Panc1 (cell line): Measurements from ENCODE around the gene SLC6A2. TPM values are rescaled to one million over a fixed set of nuclear protein-coding genes. Genes with fewer than 3 reads are reported as not detected.
A peak's percentile ranks its signal among the peaks of the same experiment; 100 is the strongest.

ENCODE experiments used
- ATAC-seq: fragments of 200-7000 bp; cut with Tn5 transposase; 2 replicates; pipeline ENCODE4 v1.9.1; 2020; ENCODE audit warnings: mild to moderate bottlenecking, moderate library complexity
- Bru-seq: library from RNA; stranded (reverse); fragments of 400-500 nt; gene quantifications from one replicate; lab custom pipeline; 2021; lab: Mats Ljungman, UMichigan
- BruChase-seq, 2 experiments: library from RNA; stranded (reverse); fragments of 400-500 nt; gene quantifications; one replicate each; lab custom pipeline; 2021; lab: Mats Ljungman, UMichigan
- BruUV-seq: library from RNA; stranded (reverse); fragments of 400-500 nt; replicated peaks from 2 replicates; lab custom pipeline; 2021; lab: Mats Ljungman, UMichigan
- CTCF ChIA-PET: fragments of 300-600 bp; sonication (Branson Sonifier 250); formaldehyde crosslinking; loops from one replicate; lab custom pipeline; 2022; ENCODE audit warnings: antibody characterized with exemption; lab: Charles Lee
- POLR2A ChIA-PET: fragments of 300-600 bp; sonication (Branson Sonifier 250); formaldehyde crosslinking; loops from one replicate; lab custom pipeline; 2022; ENCODE audit warnings: antibody characterized with exemption; lab: Charles Lee
- DNase-seq: peaks from one replicate; pipeline ENCODE4 v3.0.0-alpha.2; 2010; ENCODE audit warnings: low read depth, low spot score
- H3K27ac ChIP-seq: 2 replicates; pipeline ENCODE4 v1.5.1; 2011; ENCODE audit warnings: mild to moderate bottlenecking, low read length, inconsistent platforms
- H3K27me3 ChIP-seq: fragments of 200-500 bp; sonication (Bioruptor generic); 2 replicates; pipeline ENCODE4 v1.6.0; 2014; ENCODE audit warnings: low read length, inconsistent platforms; ENCODE audit not compliant: control insufficient read depth, insufficient read depth
- H3K36me3 ChIP-seq: fragments of 200-500 bp; sonication (Bioruptor generic); 2 replicates; pipeline ENCODE4 v1.5.1; 2014; ENCODE audit warnings: inconsistent platforms, mild to moderate bottlenecking, low read length, moderate library complexity; ENCODE audit not compliant: control insufficient read depth, insufficient read depth
- H3K4me1 ChIP-seq: 2 replicates; pipeline ENCODE4 v1.5.1; 2011; ENCODE audit warnings: inconsistent platforms, mild to moderate bottlenecking, low read length, moderate library complexity; ENCODE audit not compliant: control insufficient read depth, insufficient read depth
- H3K4me3 ChIP-seq, 2 experiments: 2 replicates each; pipeline ENCODE4 v1.5.1; 2011 to 2012; ENCODE audit warnings: low read depth in 2 of 2, low read length in 2 of 2, mild to moderate bottlenecking in 2 of 2, inconsistent platforms in 1 of 2, moderate library complexity in 1 of 2
- H3K9me3 ChIP-seq: fragments of 200-500 bp; sonication (Bioruptor generic); 2 replicates; pipeline ENCODE4 v1.5.1; 2014; ENCODE audit warnings: low read depth, mild to moderate bottlenecking, inconsistent platforms, low read length, moderate library complexity; ENCODE audit not compliant: control insufficient read depth, insufficient read depth
- POLR2AphosphoS5 ChIP-seq: IDR thresholded peaks from 2 replicates; pipeline ENCODE4 v1.6.1; 2012; ENCODE audit warnings: mild to moderate bottlenecking, low read depth, low read length, moderate library complexity
- SIN3A ChIP-seq: IDR thresholded peaks from 2 replicates; pipeline ENCODE4 v1.6.1; 2012; ENCODE audit warnings: low read depth, mild to moderate bottlenecking, low read length, moderate library complexity, borderline replicate concordance; ENCODE audit not compliant: insufficient read depth
- TCF7L2 ChIP-seq: IDR thresholded peaks from 2 replicates; pipeline ENCODE4 v1.6.1; 2011; ENCODE audit warnings: mild to moderate bottlenecking, low read depth, low read length, inconsistent platforms
- in situ Hi-C: cut with HindIII; loops from 2 replicates; pipeline ENCODE4 v1.10.0; 2016; ENCODE audit warnings: low sequenced_read_pairs, low pct_unique_long_range_greater_than_20kb
- intact Hi-C: fragments of 100-400 bp; cut with micrococcal nuclease; formaldehyde crosslinking; loops from one replicate; pipeline ENCODE4 v1.10.0; 2022; ENCODE audit not compliant: unreplicated experiment
- long read RNA-seq: library from polyadenylated mRNA; unstranded; transcript quantifications from one replicate; pipeline ENCODE4 v2.0.0, GENCODE V29; 2021; ENCODE audit not compliant: unreplicated experiment
- polyA plus RNA-seq: library from polyadenylated mRNA; unstranded; fragments of >200 nt; gene quantifications from one replicate; pipeline ENCODE4 v1.2.1, GENCODE V29; 2012; ENCODE audit warnings: missing spikeins; ENCODE audit not compliant: insufficient read length
- total RNA-seq: library from RNA; stranded (reverse); gene quantifications from one replicate; pipeline ENCODE4 v1.2.1, GENCODE V29; 2021; ENCODE audit not compliant: unreplicated experiment
- TF ChIP-seq, protein P1 (sequence below): fragments of 450-650 bp; IDR thresholded peaks from 2 replicates; pipeline ENCODE4 v1.5.1; 2017; ENCODE audit warnings: mild to moderate bottlenecking
- TF ChIP-seq, protein P2 (sequence below), 2 experiments: IDR thresholded peaks; 2 replicates each; pipeline ENCODE4 v1.6.1; 2011 to 2012; ENCODE audit warnings: low read depth in 2 of 2, control low read depth in 1 of 2, low read length in 1 of 2, mild to moderate bottlenecking in 1 of 2, moderate library complexity in 1 of 2; ENCODE audit not compliant: insufficient read depth in 1 of 2

Gene SLC6A2
- total RNA-seq: 0.10 TPM
- polyA plus RNA-seq: not detected
- percentile 10 among the genes with signal in this experiment for Bru-seq, nascent RNA
- BruChase-seq, experiment 1, labeled RNA remaining after a 2-hour chase: percentile 8 among the genes with signal in this experiment
- BruChase-seq, experiment 2, labeled RNA remaining after a 6-hour chase: percentile 4 among the genes with signal in this experiment
- long read RNA-seq: 0 reads

DNA sequence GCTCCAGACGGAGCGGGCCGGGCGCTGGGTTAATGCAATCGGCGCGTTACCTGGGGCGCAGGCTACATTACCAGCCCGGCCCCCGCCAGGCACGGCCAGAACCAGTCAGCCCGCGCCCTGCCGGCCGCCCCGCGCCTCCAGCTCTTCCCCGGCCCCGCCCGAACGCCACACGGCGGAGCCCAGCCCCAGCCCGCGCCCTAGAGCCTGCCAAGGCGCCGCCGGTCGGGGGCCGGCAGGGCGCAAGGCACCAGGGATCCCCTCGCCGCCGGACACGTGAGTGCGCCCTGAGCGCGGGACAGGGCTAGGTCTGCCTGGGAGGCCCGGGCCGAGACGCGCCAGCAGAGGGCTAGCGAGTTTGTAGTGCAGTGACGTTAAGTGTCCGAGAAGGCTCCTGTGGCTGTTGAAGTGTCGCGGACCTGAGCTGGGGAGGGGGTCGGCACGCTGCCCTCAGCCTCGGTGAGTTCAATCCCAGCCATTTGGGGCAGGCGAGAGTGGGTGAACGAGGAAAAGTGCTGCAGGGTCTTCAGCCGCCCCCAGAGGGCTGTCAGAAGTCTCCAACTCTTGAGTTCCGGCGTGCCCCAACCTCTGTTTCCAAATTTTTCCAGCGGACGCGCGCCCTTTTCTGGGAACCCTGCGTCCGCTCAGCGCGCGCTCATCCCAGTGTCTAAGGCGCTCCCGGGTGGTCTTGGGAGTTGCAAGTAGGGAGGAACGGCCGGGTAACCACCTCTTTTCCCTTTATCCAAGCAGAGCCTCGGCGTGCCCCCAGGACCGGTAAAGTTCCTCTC, at the start of gene SLC6A2:
Gene SLC6A2, plus strand, starts transcription at position 92 of the 785 bp plus-strand sequence. CDS start 707 bp downstream, outside the sequence.
- no peaks in the 10 kb centered on the region for H3K9me3 ChIP-seq
- DNase-seq (no peak), ATAC-seq (peak; percentile 82)
- H3K4me3 ChIP-seq: peak within 1 kb of the TSS in 1 of 2 experiments; percentile 15; a peak in 2 of 4 replicates
- no peak for TF ChIP-seq POLR2AphosphoS5
- TF ChIP-seq, protein P1, sequence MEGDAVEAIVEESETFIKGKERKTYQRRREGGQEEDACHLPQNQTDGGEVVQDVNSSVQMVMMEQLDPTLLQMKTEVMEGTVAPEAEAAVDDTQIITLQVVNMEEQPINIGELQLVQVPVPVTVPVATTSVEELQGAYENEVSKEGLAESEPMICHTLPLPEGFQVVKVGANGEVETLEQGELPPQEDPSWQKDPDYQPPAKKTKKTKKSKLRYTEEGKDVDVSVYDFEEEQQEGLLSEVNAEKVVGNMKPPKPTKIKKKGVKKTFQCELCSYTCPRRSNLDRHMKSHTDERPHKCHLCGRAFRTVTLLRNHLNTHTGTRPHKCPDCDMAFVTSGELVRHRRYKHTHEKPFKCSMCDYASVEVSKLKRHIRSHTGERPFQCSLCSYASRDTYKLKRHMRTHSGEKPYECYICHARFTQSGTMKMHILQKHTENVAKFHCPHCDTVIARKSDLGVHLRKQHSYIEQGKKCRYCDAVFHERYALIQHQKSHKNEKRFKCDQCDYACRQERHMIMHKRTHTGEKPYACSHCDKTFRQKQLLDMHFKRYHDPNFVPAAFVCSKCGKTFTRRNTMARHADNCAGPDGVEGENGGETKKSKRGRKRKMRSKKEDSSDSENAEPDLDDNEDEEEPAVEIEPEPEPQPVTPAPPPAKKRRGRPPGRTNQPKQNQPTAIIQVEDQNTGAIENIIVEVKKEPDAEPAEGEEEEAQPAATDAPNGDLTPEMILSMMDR: peak; percentile 25; the same call in 1 of the 2 replicates
- no peak for TF ChIP-seq TCF7L2
- TF ChIP-seq, protein P2, sequence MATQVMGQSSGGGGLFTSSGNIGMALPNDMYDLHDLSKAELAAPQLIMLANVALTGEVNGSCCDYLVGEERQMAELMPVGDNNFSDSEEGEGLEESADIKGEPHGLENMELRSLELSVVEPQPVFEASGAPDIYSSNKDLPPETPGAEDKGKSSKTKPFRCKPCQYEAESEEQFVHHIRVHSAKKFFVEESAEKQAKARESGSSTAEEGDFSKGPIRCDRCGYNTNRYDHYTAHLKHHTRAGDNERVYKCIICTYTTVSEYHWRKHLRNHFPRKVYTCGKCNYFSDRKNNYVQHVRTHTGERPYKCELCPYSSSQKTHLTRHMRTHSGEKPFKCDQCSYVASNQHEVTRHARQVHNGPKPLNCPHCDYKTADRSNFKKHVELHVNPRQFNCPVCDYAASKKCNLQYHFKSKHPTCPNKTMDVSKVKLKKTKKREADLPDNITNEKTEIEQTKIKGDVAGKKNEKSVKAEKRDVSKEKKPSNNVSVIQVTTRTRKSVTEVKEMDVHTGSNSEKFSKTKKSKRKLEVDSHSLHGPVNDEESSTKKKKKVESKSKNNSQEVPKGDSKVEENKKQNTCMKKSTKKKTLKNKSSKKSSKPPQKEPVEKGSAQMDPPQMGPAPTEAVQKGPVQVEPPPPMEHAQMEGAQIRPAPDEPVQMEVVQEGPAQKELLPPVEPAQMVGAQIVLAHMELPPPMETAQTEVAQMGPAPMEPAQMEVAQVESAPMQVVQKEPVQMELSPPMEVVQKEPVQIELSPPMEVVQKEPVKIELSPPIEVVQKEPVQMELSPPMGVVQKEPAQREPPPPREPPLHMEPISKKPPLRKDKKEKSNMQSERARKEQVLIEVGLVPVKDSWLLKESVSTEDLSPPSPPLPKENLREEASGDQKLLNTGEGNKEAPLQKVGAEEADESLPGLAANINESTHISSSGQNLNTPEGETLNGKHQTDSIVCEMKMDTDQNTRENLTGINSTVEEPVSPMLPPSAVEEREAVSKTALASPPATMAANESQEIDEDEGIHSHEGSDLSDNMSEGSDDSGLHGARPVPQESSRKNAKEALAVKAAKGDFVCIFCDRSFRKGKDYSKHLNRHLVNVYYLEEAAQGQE (IDR thresholded peaks at IDR 0.05; ENCODE audit: insufficient read depth in 1 of 2, low read depth in 2 of 2, low read length in 1 of 2): no peak
- TF ChIP-seq SIN3A: no peak
- in situ Hi-C loops: no loop called here
- peaks cover 6% of the 10 kb centered on the region; the same call in 1 of the 2 replicates for H3K27me3 ChIP-seq
- H3K4me1 ChIP-seq: no peaks in the 10 kb centered on the region
- CTCF ChIA-PET: no interaction called here
- POLR2A ChIA-PET: no interaction called here
- no peak within 1 kb of the TSS for H3K27ac ChIP-seq
- intact Hi-C loops: no loop called here
- no peaks in the 10 kb centered on the region for H3K36me3 ChIP-seq
- BruUV-seq: no TSS peak

DNA sequence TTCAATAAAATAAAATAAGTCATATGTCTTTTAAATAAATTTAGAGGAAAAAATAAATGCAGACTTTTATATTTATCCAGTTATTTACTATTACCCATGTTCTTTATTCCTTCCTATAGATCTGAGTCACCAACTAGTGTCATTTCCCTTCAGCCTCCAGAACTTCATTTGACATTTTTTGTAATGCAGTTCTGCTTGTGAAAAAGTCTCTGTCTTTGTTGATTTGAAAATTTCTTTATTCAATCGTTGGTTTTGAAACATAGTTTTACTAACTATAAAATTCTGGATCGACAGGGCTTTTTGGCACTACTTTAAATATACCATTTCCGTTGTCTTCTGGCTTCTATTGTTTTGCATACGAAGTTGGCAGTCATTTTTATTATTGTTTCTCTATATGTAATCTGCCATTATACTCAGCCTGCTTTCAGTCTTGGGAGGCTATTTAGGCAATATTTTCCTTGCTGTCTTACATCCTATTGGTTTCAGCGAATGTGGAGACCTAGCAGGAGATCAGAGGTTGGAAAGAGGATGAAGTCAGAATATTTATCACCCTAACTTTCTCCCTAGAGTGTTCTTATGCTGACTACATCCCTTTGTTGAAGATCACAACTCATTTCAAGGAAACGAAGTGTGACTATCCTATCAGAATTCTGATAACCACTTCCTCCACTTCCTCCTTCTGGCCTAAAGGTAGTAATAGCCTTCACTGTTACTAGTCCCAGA, 42.0 kb upstream of the SLC6A2 start:
- intact Hi-C loops: no loop called here
- no TSS peak for BruUV-seq
- no peak for TF ChIP-seq SIN3A
- no peak for TF ChIP-seq POLR2AphosphoS5
- TF ChIP-seq, protein P2 (IDR thresholded peaks at IDR 0.05; ENCODE audit: insufficient read depth in 1 of 2, low read depth in 2 of 2, low read length in 1 of 2): no peak
- TF ChIP-seq, protein P1: no peak
- no peak for TF ChIP-seq TCF7L2
- ChIA-PET CTCF (no interaction called here), POLR2A (no interaction called here)
- Histone ChIP-seq H3K27ac (no peak overlapping the region), H3K9me3 (no peaks in the 10 kb centered on the region), H3K36me3 (no peaks in the 10 kb centered on the region), H3K4me3 (no peak overlapping the region), H3K4me1 (no peaks in the 10 kb centered on the region), H3K27me3 (no peaks in the 10 kb centered on the region)
- in situ Hi-C loops: no loop called here
- no peak for ATAC-seq
- DNase-seq: no peak
